Neuronal stem cell (in vitro differentiated cells): ENCODE data around the gene SLC2A4RG.

Experiments
- DNase-seq: peaks from one replicate; pipeline ENCODE4 v3.0.0-alpha.2; 2013; ENCODE audit warnings: low spot score
- H2AFZ ChIP-seq: one replicate; pipeline ENCODE4 v1.6.1; 2013; ENCODE audit warnings: mild to moderate bottlenecking, low read length, inconsistent platforms
- H2AK5ac ChIP-seq: 2 replicates; pipeline ENCODE4 v1.6.1; 2013; ENCODE audit warnings: low read depth, mild to moderate bottlenecking, inconsistent platforms, low read length, moderate library complexity, mixed read lengths
- H2BK120ac ChIP-seq: 2 replicates; pipeline ENCODE4 v1.6.1; 2013; ENCODE audit warnings: low read depth, mild to moderate bottlenecking, inconsistent platforms, low read length, moderate library complexity, mixed read lengths
- H2BK12ac ChIP-seq: one replicate; pipeline ENCODE4 v1.6.1; 2013; ENCODE audit warnings: low read length, inconsistent platforms
- H2BK15ac ChIP-seq: 2 replicates; pipeline ENCODE4 v1.6.1; 2013; ENCODE audit warnings: mild to moderate bottlenecking, low read length, inconsistent platforms, mixed read lengths
- H2BK5ac ChIP-seq: one replicate; pipeline ENCODE4 v1.6.1; 2013; ENCODE audit warnings: inconsistent platforms, mild to moderate bottlenecking, low read length, moderate library complexity
- H3K14ac ChIP-seq: one replicate; pipeline ENCODE4 v1.6.1; 2013; ENCODE audit warnings: low read length, inconsistent platforms
- H3K18ac ChIP-seq: 2 replicates; pipeline ENCODE4 v1.6.1; 2013; ENCODE audit warnings: low read length, inconsistent platforms
- H3K23ac ChIP-seq: 2 replicates; pipeline ENCODE4 v1.6.1; 2013; ENCODE audit warnings: low read depth, mild to moderate bottlenecking, mixed read lengths, low read length, inconsistent platforms; ENCODE audit not compliant: poor library complexity
- H3K27ac ChIP-seq: replicated peaks from 3 replicates; pipeline ENCODE4 v1.5.1; 2013; ENCODE audit warnings: low read length, inconsistent platforms
- H3K27me3 ChIP-seq, 3 experiments: 2 replicates each; pipeline ENCODE4 v1.6.1; 2013; ENCODE audit warnings: low read length in 3 of 3, mild to moderate bottlenecking in 2 of 3, inconsistent platforms in 1 of 3, low read depth in 1 of 3, mixed read lengths in 1 of 3, moderate library complexity in 1 of 3; ENCODE audit not compliant: control insufficient read depth in 3 of 3, insufficient read depth in 3 of 3
- H3K36me3 ChIP-seq, 2 donors: replicated peaks in 1 of 2; 2 replicates each; pipeline ENCODE4 v1.6.1; 2013; ENCODE audit warnings: low read length in 2 of 2; ENCODE audit not compliant: control insufficient read depth in 2 of 2, insufficient read depth in 2 of 2
- H3K4ac ChIP-seq: 2 replicates; pipeline ENCODE4 v1.6.1; 2013; ENCODE audit warnings: inconsistent platforms, mild to moderate bottlenecking, low read length, moderate library complexity
- H3K4me1 ChIP-seq, 2 donors: 1 replicate in 1 of 2; 2 replicates in 1 of 2; pipeline ENCODE4 v1.6.1; 2013; ENCODE audit warnings: low read length in 2 of 2, low read depth in 1 of 2; ENCODE audit not compliant: control insufficient read depth in 2 of 2, insufficient read depth in 1 of 2
- H3K4me2 ChIP-seq: one replicate; pipeline ENCODE4 v1.6.1; 2013; ENCODE audit warnings: mild to moderate bottlenecking, low read length, inconsistent platforms; ENCODE audit not compliant: insufficient read depth, poor library complexity, severe bottlenecking
- H3K4me3 ChIP-seq, 2 donors: 2 replicates each; pipeline ENCODE4 v1.5.1; 2013; ENCODE audit warnings: low read length in 2 of 2, mild to moderate bottlenecking in 2 of 2, inconsistent platforms in 1 of 2, moderate library complexity in 1 of 2
- H3K79me1 ChIP-seq: one replicate; pipeline ENCODE4 v1.6.1; 2013; ENCODE audit warnings: low read depth, mild to moderate bottlenecking, inconsistent platforms, low read length, moderate library complexity
- H3K9ac ChIP-seq: one replicate; pipeline ENCODE4 v1.6.1; 2013; ENCODE audit warnings: mild to moderate bottlenecking, low read depth, low read length, inconsistent platforms; ENCODE audit not compliant: poor library complexity
- H3K9me3 ChIP-seq, 2 donors: replicated peaks in 1 of 2; 2 replicates each; pipeline versions ENCODE3 to v1.6.1; 2013; ENCODE audit warnings: low read length in 2 of 2, mild to moderate bottlenecking in 2 of 2, inconsistent platforms in 1 of 2, low read depth in 1 of 2, mixed read lengths in 1 of 2, moderate library complexity in 1 of 2; ENCODE audit not compliant: control insufficient read depth in 2 of 2, insufficient read depth in 1 of 2
- H4K8ac ChIP-seq: one replicate; pipeline ENCODE4 v1.6.1; 2013; ENCODE audit warnings: low read depth, mild to moderate bottlenecking, inconsistent platforms, low read length, moderate library complexity
- H4K91ac ChIP-seq: one replicate; pipeline ENCODE4 v1.6.1; 2013; ENCODE audit warnings: low read length, low read depth, mild to moderate bottlenecking, inconsistent platforms; ENCODE audit not compliant: poor library complexity
- WGBS, 2 donors: extraction: QIAGEN DNeasy Blood & Tissue Kit; methylation state at CpG; one replicate each; pipeline ENCODE4 v1.1.7; 2013; ENCODE audit warnings: missing lambda C conversion rate in 2 of 2, mixed read lengths in 1 of 2; ENCODE audit not compliant: insufficient read length in 2 of 2, insufficient replicate concordance in 1 of 2; ENCODE audit errors: extremely low coverage in 2 of 2; 5-methylcytosine and 5-hydroxymethylcytosine counted together

The SLC2A4RG gene

GRCh38 chr20:63698739-63699465, 40.7 kb upstream of the SLC2A4RG start:
- Histone ChIP-seq H3K4me1 (peaks cover 7 to 14% of the 10 kb centered on the region in 2 donors), H2BK120ac (no peak overlapping the region), H3K27ac (no peak overlapping the region), H3K79me1 (peaks cover 6% of the 10 kb centered on the region), H4K8ac (no peak overlapping the region), H3K27me3 (no peaks in the 10 kb centered on the region), H3K18ac (peak overlapping the region; percentile 28), H3K9me3 (no peaks in the 10 kb centered on the region), H3K9ac (peak overlapping the region; percentile 63), H3K36me3 (peaks cover under 1 to 47% of the 10 kb centered on the region in 2 donors), H4K91ac (no peak overlapping the region), H3K4me3 (no peak overlapping the region), H3K14ac (no peak overlapping the region), H3K23ac (peak overlapping the region; percentile 22), H2BK5ac (no peak overlapping the region), H3K4ac (no peak overlapping the region), H2AK5ac (peak overlapping the region; percentile 56), H3K4me2 (no peak overlapping the region), H2BK12ac (no peak overlapping the region), H2AFZ (no peak overlapping the region), H2BK15ac (no peak overlapping the region)
- no peak for DNase-seq
- WGBS, 2 donors: no CpG with 5 or more reads among the region's 19 CpGs

GRCh38 chr20:63699466-63700198, 39.9 kb upstream of the SLC2A4RG start:
- Histone ChIP-seq H3K4ac (no peak overlapping the region), H4K91ac (no peak overlapping the region), H3K79me1 (peaks cover 8% of the 10 kb centered on the region), H2AFZ (no peak overlapping the region), H2BK12ac (no peak overlapping the region), H3K4me2 (no peak overlapping the region), H2BK15ac (no peak overlapping the region), H3K23ac (peak overlapping the region; percentile 22), H3K4me1 (peaks cover 7 to 14% of the 10 kb centered on the region in 2 donors), H3K27ac (no peak overlapping the region), H3K18ac (no peak overlapping the region), H3K36me3 (peaks cover 7 to 47% of the 10 kb centered on the region in 2 donors), H3K14ac (no peak overlapping the region), H4K8ac (no peak overlapping the region), H3K4me3 (no peak overlapping the region), H3K27me3 (no peaks in the 10 kb centered on the region), H2BK5ac (no peak overlapping the region), H2BK120ac (no peak overlapping the region), H3K9me3 (no peaks in the 10 kb centered on the region), H3K9ac (peak overlapping the region; percentile 77), H2AK5ac (peak overlapping the region; percentile 56)
- no CpG with 5 or more reads among the region's 24 CpGs for WGBS, 2 donors
- DNase-seq: no peak

- no peak overlapping the region for H3K27ac ChIP-seq
- peaks cover 11% of the 10 kb centered on the region for H3K79me1 ChIP-seq
- no peak overlapping the region for H4K91ac ChIP-seq
- WGBS, 2 donors: no CpG with 5 or more reads among the region's 43 CpGs
- H3K4me3 ChIP-seq: no peak overlapping the region
- no peak overlapping the region for H2AFZ ChIP-seq
- H2BK12ac ChIP-seq: no peak overlapping the region
- H3K14ac ChIP-seq: no peak overlapping the region
- no peak overlapping the region for H2BK15ac ChIP-seq
- H3K4ac ChIP-seq: no peak overlapping the region
- no peak overlapping the region for H2BK120ac ChIP-seq
- peak overlapping the region; percentile 13 for H2BK5ac ChIP-seq
- H4K8ac ChIP-seq: no peak overlapping the region
- peaks cover 7 to 14% of the 10 kb centered on the region in 2 donors for H3K4me1 ChIP-seq
- H3K9me3 ChIP-seq: no peaks in the 10 kb centered on the region
- H3K23ac ChIP-seq: peak overlapping the region; percentile 55
- H3K9ac ChIP-seq: no peak overlapping the region
- no peak for DNase-seq
- peaks cover 14 to 48% of the 10 kb centered on the region in 2 donors for H3K36me3 ChIP-seq
- H3K4me2 ChIP-seq: no peak overlapping the region
- H3K18ac ChIP-seq: no peak overlapping the region
- H2AK5ac ChIP-seq: no peak overlapping the region
- no peaks in the 10 kb centered on the region for H3K27me3 ChIP-seq
Observed at GRCh38 chr20:63700199-63701050, 39.2 kb upstream of the SLC2A4RG start.

- Histone ChIP-seq H4K91ac (no peak overlapping the region), H3K9me3 (no peaks in the 10 kb centered on the region), H2AK5ac (no peak overlapping the region), H3K9ac (no peak overlapping the region), H3K79me1 (peaks cover 11% of the 10 kb centered on the region), H4K8ac (no peak overlapping the region), H3K23ac (no peak overlapping the region), H3K14ac (no peak overlapping the region), H2BK15ac (no peak overlapping the region), H2BK5ac (no peak overlapping the region), H2BK12ac (no peak overlapping the region), H3K27me3 (no peaks in the 10 kb centered on the region), H2BK120ac (no peak overlapping the region), H3K18ac (no peak overlapping the region), H3K4me3 (no peak overlapping the region), H2AFZ (no peak overlapping the region), H3K4ac (no peak overlapping the region), H3K27ac (no peak overlapping the region), H3K36me3 (peaks cover 20 to 48% of the 10 kb centered on the region in 2 donors), H3K4me1 (peaks cover 7 to 13% of the 10 kb centered on the region in 2 donors), H3K4me2 (no peak overlapping the region)
- WGBS, 2 donors: no CpG with 5 or more reads among the region's 5 CpGs
- DNase-seq: no peak
Observed at GRCh38 chr20:63701051-63701328, 38.6 kb upstream of the SLC2A4RG start.
